ENCODE measurements around the gene POMT2.

DNA sequence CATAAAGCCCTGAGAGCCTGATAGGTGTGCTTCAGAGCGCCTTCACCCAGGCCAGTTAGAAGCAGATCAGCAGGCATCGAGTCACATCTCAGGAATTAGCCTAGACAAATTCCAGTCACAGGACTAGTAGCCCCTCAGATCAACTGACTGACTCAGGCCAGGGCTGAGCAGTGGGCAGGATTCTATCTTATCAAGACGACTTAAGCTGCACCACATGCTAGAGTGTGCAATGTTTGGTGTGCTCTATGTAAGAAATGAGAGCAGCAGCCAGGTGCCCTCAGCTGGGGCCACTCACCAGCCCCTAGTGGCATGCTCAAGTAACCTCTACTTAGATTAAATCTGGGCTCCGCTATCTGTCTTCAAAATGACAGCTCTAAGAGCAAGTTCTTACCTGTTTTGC is 30.0 kb downstream of the POMT2 start:
- TF ChIP-seq CTCF (IDR thresholded peaks at IDR 0.05) (no peak), POLR2A (IDR thresholded peaks at IDR 0.05) (no peak)

Data from heart left ventricle (tissue), 13 donors.